CD4-positive, alpha-beta T cell (primary cell): ENCODE results near the gene RPP30. TPM values are rescaled to one million over a fixed set of nuclear protein-coding genes. Genes with fewer than 3 reads are reported as not detected.
A peak's percentile ranks its signal among the peaks of the same experiment; 100 is the strongest.

Experiments
- ATAC-seq: fragments of 200-7000 bp; cut with Tn5 transposase; one replicate; pipeline ENCODE4 v1.10.0; 2022; ENCODE audit warnings: mild to moderate bottlenecking; ENCODE audit not compliant: poor library complexity
- CTCF ChIA-PET: fragments of 350-600 bp; sonication (Branson Sonifier 250); formaldehyde crosslinking; loops from one replicate; lab custom pipeline; 2021; ENCODE audit warnings: antibody characterized with exemption, inconsistent platforms; lab: Charles Lee
- POLR2A ChIA-PET: fragments of 350-600 bp; sonication (Branson Sonifier 250); formaldehyde crosslinking; loops from one replicate; lab custom pipeline; 2021; ENCODE audit warnings: antibody characterized with exemption, inconsistent platforms; lab: Charles Lee
- DNase-seq, 14 experiments: peaks; one replicate each; pipeline ENCODE4 v3.0.0-alpha.2; 2013 to 2020; ENCODE audit warnings: mixed read lengths in 2 of 14
- H3K27ac ChIP-seq, 2 donors: one replicate each; pipeline versions ENCODE4 v1.5.1 to v1.7.0; 2013; ENCODE audit warnings: low read length in 2 of 2, low read depth in 1 of 2, mild to moderate bottlenecking in 1 of 2
- H3K27me3 ChIP-seq, 2 experiments: 1 replicate in 1 of 2; 2 replicates in 1 of 2; pipeline versions ENCODE4 v1.6.1 to v1.7.0; 2013; ENCODE audit warnings: low read length in 2 of 2, control low read depth in 1 of 2, mild to moderate bottlenecking in 1 of 2, moderate library complexity in 1 of 2; ENCODE audit not compliant: insufficient read depth in 2 of 2, control insufficient read depth in 1 of 2
- H3K36me3 ChIP-seq: one replicate; pipeline ENCODE4 v1.6.1; 2013; ENCODE audit warnings: low read length, control low read depth; ENCODE audit not compliant: insufficient read depth
- H3K4me1 ChIP-seq: one replicate; pipeline ENCODE4 v1.6.1; 2013; ENCODE audit warnings: low read length, control low read depth; ENCODE audit not compliant: insufficient read depth
- H3K4me3 ChIP-seq: one replicate; pipeline ENCODE4 v1.5.1; 2013; ENCODE audit warnings: mild to moderate bottlenecking, low read length, moderate library complexity
- H3K9me3 ChIP-seq, 2 experiments: 1 replicate in 1 of 2; 2 replicates in 1 of 2; pipeline versions ENCODE4 v1.6.1 to v1.7.0; 2013; ENCODE audit warnings: low read length in 2 of 2, mild to moderate bottlenecking in 2 of 2, control low read depth in 1 of 2, moderate library complexity in 1 of 2; ENCODE audit not compliant: control insufficient read depth in 1 of 2, insufficient read depth in 1 of 2
- H3K27ac Mint-ChIP-seq: one replicate; pipeline ENCODE4 v1.8.0; 2020; ENCODE audit warnings: mixed read lengths
- H3K27me3 Mint-ChIP-seq: one replicate; pipeline ENCODE4 v1.8.0; 2021; ENCODE audit warnings: mixed read lengths
- H3K36me3 Mint-ChIP-seq: one replicate; pipeline ENCODE4 v1.8.0; 2021; ENCODE audit warnings: low read depth, mixed read lengths
- H3K4me1 Mint-ChIP-seq: one replicate; pipeline ENCODE4 v1.8.0; 2021; ENCODE audit warnings: low read depth, mixed read lengths
- H3K4me3 Mint-ChIP-seq: one replicate; pipeline ENCODE4 v1.8.0; 2020; ENCODE audit warnings: mild to moderate bottlenecking, mixed read lengths
- H3K9me3 Mint-ChIP-seq: one replicate; pipeline ENCODE4 v1.8.0; 2020; ENCODE audit warnings: mixed read lengths
- intact Hi-C, 2 experiments: fragments of 100-400 bp; cut with DNase I in 1 of 2; cut with micrococcal nuclease in 1 of 2; formaldehyde crosslinking; loops; one replicate each; pipeline versions ENCODE4 v1.15.1 to v1.9.0; 2023 to 2025; cut with DNase I, micrococcal nuclease
- total RNA-seq, 174 experiments: library from RNA in 2 of 174; stranded (reverse) in 2 of 174; gene quantifications; one replicate each; pipeline ENCODE4 v1.2.3 and lab custom pipeline; 2021 to 2026
- TF ChIP-seq, protein P1 (sequence below): fragments of 200-600 bp; IDR thresholded peaks from one replicate; pipeline ENCODE4 v1.8.0; 2022; ENCODE audit warnings: antibody characterized with exemption, mild to moderate bottlenecking

RPP30 gene
- total RNA-seq, 2 experiments from 2014 or later = 25.3 to 28.5 TPM

DNA sequence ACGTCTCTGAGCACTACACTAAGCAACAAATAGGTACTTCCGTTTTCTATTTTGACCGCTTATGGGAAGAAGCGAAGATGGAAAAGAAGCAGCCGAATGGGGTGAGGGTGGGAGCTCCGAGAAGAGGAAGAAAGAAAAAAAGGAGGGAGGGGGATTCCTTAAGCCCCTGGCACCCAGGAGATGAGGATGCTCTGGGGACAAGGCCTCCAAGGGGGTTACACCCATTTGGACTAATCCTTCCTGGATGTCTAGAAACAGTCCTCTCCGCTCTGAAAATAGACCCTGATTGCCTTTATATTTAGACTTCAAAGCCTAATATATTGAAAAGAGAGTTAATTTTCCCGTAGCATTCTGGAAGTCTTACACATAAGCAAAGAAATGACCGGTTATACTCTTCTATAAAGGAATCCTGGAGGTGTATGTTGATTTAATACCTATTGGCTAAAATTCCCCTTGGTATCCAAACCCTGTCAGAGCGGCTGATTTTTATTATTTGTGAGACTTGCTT lies 13.3 kb upstream of the RPP30 start:
- H3K4me1 Mint-ChIP-seq = peaks cover 6% of the 10 kb centered on the region
- peak overlapping the region; percentile 90 for H3K4me3 Mint-ChIP-seq
- Histone ChIP-seq H3K27me3 (peaks cover 29 to 48% of the 10 kb centered on the region in 2 experiments), H3K4me3 (peak overlapping the region; percentile 51), H3K27ac (no peak overlapping the region), H3K36me3 (no peaks in the 10 kb centered on the region), H3K4me1 (peaks cover 15% of the 10 kb centered on the region), H3K9me3 (peaks cover 0 to 5% of the 10 kb centered on the region in 2 experiments)
- no peak for DNase-seq
- intact Hi-C loops = no loop called here
- H3K27me3 Mint-ChIP-seq = peaks cover 83% of the 10 kb centered on the region
- TF ChIP-seq, protein P1, sequence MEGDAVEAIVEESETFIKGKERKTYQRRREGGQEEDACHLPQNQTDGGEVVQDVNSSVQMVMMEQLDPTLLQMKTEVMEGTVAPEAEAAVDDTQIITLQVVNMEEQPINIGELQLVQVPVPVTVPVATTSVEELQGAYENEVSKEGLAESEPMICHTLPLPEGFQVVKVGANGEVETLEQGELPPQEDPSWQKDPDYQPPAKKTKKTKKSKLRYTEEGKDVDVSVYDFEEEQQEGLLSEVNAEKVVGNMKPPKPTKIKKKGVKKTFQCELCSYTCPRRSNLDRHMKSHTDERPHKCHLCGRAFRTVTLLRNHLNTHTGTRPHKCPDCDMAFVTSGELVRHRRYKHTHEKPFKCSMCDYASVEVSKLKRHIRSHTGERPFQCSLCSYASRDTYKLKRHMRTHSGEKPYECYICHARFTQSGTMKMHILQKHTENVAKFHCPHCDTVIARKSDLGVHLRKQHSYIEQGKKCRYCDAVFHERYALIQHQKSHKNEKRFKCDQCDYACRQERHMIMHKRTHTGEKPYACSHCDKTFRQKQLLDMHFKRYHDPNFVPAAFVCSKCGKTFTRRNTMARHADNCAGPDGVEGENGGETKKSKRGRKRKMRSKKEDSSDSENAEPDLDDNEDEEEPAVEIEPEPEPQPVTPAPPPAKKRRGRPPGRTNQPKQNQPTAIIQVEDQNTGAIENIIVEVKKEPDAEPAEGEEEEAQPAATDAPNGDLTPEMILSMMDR = no peak
- ChIA-PET CTCF (interaction anchor here (1.2 to 1.6 kb wide), 3 partner anchors 13 to 54 kb away, joined by 3 to 4 read pairs (median 4); partner anchors contain the start of gene RPP30), POLR2A (interaction anchor here (0.9 kb wide), 1 partner anchor 305 kb away, joined by 6 read pairs; no protein-coding TSS in a partner anchor)
- ATAC-seq = no peak
- H3K36me3 Mint-ChIP-seq = no peaks in the 10 kb centered on the region
- H3K9me3 Mint-ChIP-seq = no peaks in the 10 kb centered on the region
- H3K27ac Mint-ChIP-seq = no peak overlapping the region

- no peak overlapping the region for H3K27ac Mint-ChIP-seq
- no peak overlapping the region for H3K4me3 ChIP-seq
- peaks cover 0 to 5% of the 10 kb centered on the region in 2 experiments for H3K9me3 ChIP-seq
- no peaks in the 10 kb centered on the region for H3K36me3 Mint-ChIP-seq
- ATAC-seq (no peak), DNase-seq (peak in 2 of 14 experiments; percentile 27 to 44)
- peaks cover 82% of the 10 kb centered on the region for H3K27me3 Mint-ChIP-seq
- H3K27me3 ChIP-seq = peaks cover 21 to 40% of the 10 kb centered on the region in 2 experiments
- CTCF ChIA-PET = interaction anchor here (1.2 to 1.6 kb wide), 2 partner anchors 20 to 53 kb away, joined by 3 to 4 read pairs; no protein-coding TSS in a partner anchor
- H3K9me3 Mint-ChIP-seq = no peaks in the 10 kb centered on the region
- peaks cover 6% of the 10 kb centered on the region for H3K4me1 Mint-ChIP-seq
- H3K27ac ChIP-seq = no peak overlapping the region
- POLR2A ChIA-PET = no interaction called here
- peak overlapping the region; percentile 90 for H3K4me3 Mint-ChIP-seq
- TF ChIP-seq, protein P1 = no peak
- intact Hi-C loops = no loop called here
- no peaks in the 10 kb centered on the region for H3K36me3 ChIP-seq
- H3K4me1 ChIP-seq = peaks cover 15% of the 10 kb centered on the region
Measured at GRCh38 chr10:90859321-90859751, 12.4 kb upstream of the RPP30 start.

- H3K36me3 Mint-ChIP-seq = no peaks in the 10 kb centered on the region
- TF ChIP-seq, protein P1 = no peak
- ATAC-seq = no peak
- no peak overlapping the region for H3K4me3 Mint-ChIP-seq
- ChIA-PET POLR2A (interaction anchor here (1.4 kb wide), 1 partner anchor 11 kb away, joined by 5 read pairs; the partner anchor contains the start of gene RPP30), CTCF (no interaction called here)
- Histone ChIP-seq H3K27me3 (peaks cover 15 to 25% of the 10 kb centered on the region in 2 experiments), H3K4me1 (peaks cover 15% of the 10 kb centered on the region), H3K36me3 (no peaks in the 10 kb centered on the region), H3K27ac (no peak overlapping the region), H3K4me3 (no peak overlapping the region), H3K9me3 (peaks cover 0 to 5% of the 10 kb centered on the region in 2 experiments)
- no peaks in the 10 kb centered on the region for H3K9me3 Mint-ChIP-seq
- peaks cover 81% of the 10 kb centered on the region for H3K27me3 Mint-ChIP-seq
- DNase-seq = no peak
- intact Hi-C loops = loop anchor here (2.0 to 10.0 kb wide), 3 partner anchors 110 to 1436 kb away; no protein-coding TSS in a partner anchor
- H3K4me1 Mint-ChIP-seq = peaks cover 6% of the 10 kb centered on the region
- no peak overlapping the region for H3K27ac Mint-ChIP-seq
Measured at GRCh38 chr10:90860790-90861189, 11.0 kb upstream of the RPP30 start.
